ENCODE measurements around the gene EPB41L2.

EPB41L2 gene

DNA sequence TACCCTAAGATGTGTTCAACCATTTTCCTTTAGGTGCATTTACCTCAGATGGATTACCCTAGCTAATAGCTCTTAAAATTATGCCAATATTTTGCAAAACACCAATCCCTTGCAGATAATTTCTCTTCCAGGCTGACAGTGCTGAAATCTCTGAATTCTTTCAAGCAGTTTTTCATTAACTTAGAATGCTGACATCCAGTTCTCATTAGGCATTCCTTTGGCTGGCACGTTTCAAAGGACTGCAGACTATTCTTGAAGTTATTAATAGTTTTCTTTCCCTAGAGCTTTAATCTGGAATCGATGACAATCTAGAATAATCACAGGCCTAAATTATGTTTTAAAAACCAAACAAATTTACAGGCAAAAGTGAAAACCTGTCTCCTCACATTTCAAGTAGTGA, 167.5 kb downstream of the EPB41L2 start:
- H3K27ac ChIP-seq (ENCODE audit: low read length): no peak overlapping the region

DNA sequence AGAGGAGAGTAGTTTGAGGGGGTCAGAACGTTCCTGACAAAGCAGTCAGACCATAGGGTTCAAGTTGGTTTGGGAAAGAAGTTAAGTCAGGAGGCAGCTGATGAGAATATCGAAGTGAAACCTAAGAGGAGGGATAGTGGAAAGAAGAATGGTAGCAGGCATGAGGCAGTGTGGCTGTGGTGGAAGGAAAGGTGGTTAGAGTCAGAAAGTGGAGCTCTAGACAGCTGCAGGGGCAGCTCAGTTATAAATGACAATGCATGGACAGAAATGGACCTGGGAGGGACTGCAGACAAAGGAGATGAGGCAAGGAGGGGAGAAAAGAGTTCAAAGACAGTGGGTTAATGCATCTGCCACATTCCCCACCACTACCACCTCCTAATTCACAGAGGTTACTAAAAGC, 169.3 kb downstream of the EPB41L2 start:
- H3K9me3 ChIP-seq (ENCODE audit: control insufficient read depth, low read depth, low read length): no peaks in the 10 kb centered on the region

More for the DNA sequence above, 167.5 kb downstream of the EPB41L2 start:
- Histone ChIP-seq H3K4me1 (ENCODE audit: control insufficient read depth, low read depth, low read length) (no peaks in the 10 kb centered on the region), H3K9ac (ENCODE audit: low read length) (no peak overlapping the region), H3K27me3 (ENCODE audit: control insufficient read depth, insufficient read depth, low read length) (no peaks in the 10 kb centered on the region), H3K9me3 (ENCODE audit: control insufficient read depth, low read depth, low read length) (no peaks in the 10 kb centered on the region), H3K36me3 (ENCODE audit: control insufficient read depth, low read depth, low read length) (no peaks in the 10 kb centered on the region), H3K4me3 (ENCODE audit: low read length) (no peak overlapping the region)

DNA sequence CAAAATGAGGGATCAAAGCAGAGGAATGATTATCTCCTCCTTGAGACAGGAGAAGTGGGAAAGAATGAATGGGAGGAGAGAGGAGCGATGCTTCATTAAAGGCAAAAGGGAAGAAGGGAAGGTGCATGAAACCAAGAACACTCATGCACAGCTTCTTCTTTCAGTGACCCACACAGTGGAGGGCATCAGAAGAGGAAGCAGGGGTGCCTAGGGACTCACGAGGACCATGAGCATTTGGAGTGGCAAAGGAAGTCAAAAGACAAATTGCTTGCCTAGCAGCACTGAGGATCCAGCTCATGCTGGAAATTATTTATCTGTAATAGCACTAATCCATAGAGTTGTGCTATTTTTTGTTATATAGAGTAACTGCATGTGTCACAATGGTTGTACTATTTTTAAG, 169.8 kb downstream of the EPB41L2 start:
- Histone ChIP-seq H3K4me1 (ENCODE audit: control insufficient read depth, low read depth, low read length) (no peaks in the 10 kb centered on the region), H3K9ac (ENCODE audit: low read length) (no peak overlapping the region), H3K27ac (ENCODE audit: low read length) (no peak overlapping the region), H3K27me3 (ENCODE audit: control insufficient read depth, insufficient read depth, low read length) (no peaks in the 10 kb centered on the region), H3K4me3 (ENCODE audit: low read length) (no peak overlapping the region), H3K9me3 (ENCODE audit: control insufficient read depth, low read depth, low read length) (no peaks in the 10 kb centered on the region), H3K36me3 (ENCODE audit: control insufficient read depth, low read depth, low read length) (peaks cover 5% of the 10 kb centered on the region)

More for the DNA sequence above, 169.3 kb downstream of the EPB41L2 start:
- Histone ChIP-seq H3K9ac (ENCODE audit: low read length) (no peak overlapping the region), H3K36me3 (ENCODE audit: control insufficient read depth, low read depth, low read length) (peaks cover 5% of the 10 kb centered on the region), H3K4me3 (ENCODE audit: low read length) (no peak overlapping the region), H3K27me3 (ENCODE audit: control insufficient read depth, insufficient read depth, low read length) (no peaks in the 10 kb centered on the region), H3K27ac (ENCODE audit: low read length) (no peak overlapping the region), H3K4me1 (ENCODE audit: control insufficient read depth, low read depth, low read length) (no peaks in the 10 kb centered on the region)

DNA sequence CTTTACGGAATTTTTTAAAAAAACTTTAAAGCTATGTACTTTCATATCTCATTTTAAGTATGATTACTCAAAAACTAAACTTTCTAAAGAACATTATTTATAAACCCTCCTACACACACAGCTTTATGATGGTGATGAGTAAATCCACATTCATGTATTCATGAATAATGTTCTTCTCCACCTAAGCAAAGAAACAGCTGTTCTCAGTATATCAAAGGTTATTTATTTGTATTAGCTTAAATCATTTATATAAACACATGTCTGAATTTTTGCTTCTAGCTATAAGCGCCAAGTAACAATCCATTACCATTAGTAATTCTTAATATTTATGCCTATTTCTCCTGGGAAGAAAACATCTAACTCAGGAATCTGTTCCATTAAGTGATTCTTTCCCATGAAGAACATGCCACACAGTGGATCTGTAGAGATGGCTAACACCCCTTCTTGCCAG, 172.5 kb downstream of the EPB41L2 start:
- H3K9me3 ChIP-seq (ENCODE audit: control insufficient read depth, low read depth, low read length): no peaks in the 10 kb centered on the region
- H3K27me3 ChIP-seq (ENCODE audit: control insufficient read depth, insufficient read depth, low read length): no peaks in the 10 kb centered on the region
- H3K27ac ChIP-seq (ENCODE audit: low read length): no peak overlapping the region
- H3K4me1 ChIP-seq (ENCODE audit: control insufficient read depth, low read depth, low read length): no peaks in the 10 kb centered on the region
- peaks cover 5% of the 10 kb centered on the region for H3K36me3 ChIP-seq (ENCODE audit: control insufficient read depth, low read depth, low read length)
- no peak overlapping the region for H3K9ac ChIP-seq (ENCODE audit: low read length)
- no peak overlapping the region for H3K4me3 ChIP-seq (ENCODE audit: low read length)

DNA sequence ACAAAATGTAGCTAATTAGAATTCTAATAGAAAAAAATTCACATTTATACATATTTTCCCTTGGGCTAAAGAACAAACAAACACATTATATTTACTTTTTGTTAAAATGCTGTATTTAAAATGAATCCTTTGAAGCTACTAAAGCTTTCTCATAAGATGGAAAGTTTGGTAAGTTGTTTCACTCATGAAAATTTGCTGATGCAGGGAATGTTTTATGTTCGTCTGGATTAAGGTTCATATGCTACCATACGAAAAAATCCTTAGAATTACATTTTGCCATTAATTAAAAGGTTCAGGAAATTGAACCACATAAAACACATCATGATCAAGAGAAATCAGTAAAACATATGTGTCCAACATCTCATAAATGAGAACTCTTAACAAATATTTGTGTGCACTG, 173.6 kb downstream of the EPB41L2 start:
- H3K27me3 ChIP-seq (ENCODE audit: control insufficient read depth, insufficient read depth, low read length): no peaks in the 10 kb centered on the region
- H3K9ac ChIP-seq (ENCODE audit: low read length): no peak overlapping the region
- H3K36me3 ChIP-seq (ENCODE audit: control insufficient read depth, low read depth, low read length): peaks cover 5% of the 10 kb centered on the region

DNA sequence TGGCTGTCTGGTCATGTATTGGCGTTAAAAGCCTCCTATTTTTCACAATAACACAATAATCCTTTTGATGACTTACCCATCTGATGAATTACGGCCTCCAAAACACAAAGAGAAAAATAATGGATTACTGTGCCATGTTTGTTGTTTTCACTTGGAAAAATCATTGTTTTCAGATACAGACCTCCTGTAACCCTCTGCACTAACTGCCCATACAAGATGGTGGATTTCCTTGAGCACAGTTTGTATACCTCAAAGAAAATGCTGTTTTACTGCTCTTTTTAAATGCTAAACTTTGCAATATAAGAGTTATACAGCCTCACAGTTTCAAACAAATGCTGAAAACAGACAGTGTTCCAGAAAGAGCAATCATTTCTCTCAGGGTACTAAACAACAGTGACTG, 174.8 kb downstream of the EPB41L2 start:
- Histone ChIP-seq H3K27ac (ENCODE audit: low read length) (no peak overlapping the region), H3K4me1 (ENCODE audit: control insufficient read depth, low read depth, low read length) (no peaks in the 10 kb centered on the region), H3K9ac (ENCODE audit: low read length) (no peak overlapping the region), H3K9me3 (ENCODE audit: control insufficient read depth, low read depth, low read length) (no peaks in the 10 kb centered on the region), H3K4me3 (ENCODE audit: low read length) (no peak overlapping the region), H3K36me3 (ENCODE audit: control insufficient read depth, low read depth, low read length) (peaks cover 5% of the 10 kb centered on the region), H3K27me3 (ENCODE audit: control insufficient read depth, insufficient read depth, low read length) (no peaks in the 10 kb centered on the region)

More for the DNA sequence above, 173.6 kb downstream of the EPB41L2 start:
- H3K4me3 ChIP-seq (ENCODE audit: low read length): no peak overlapping the region
- H3K27ac ChIP-seq (ENCODE audit: low read length): no peak overlapping the region
- H3K4me1 ChIP-seq (ENCODE audit: control insufficient read depth, low read depth, low read length): no peaks in the 10 kb centered on the region
- no peaks in the 10 kb centered on the region for H3K9me3 ChIP-seq (ENCODE audit: control insufficient read depth, low read depth, low read length)

DNA sequence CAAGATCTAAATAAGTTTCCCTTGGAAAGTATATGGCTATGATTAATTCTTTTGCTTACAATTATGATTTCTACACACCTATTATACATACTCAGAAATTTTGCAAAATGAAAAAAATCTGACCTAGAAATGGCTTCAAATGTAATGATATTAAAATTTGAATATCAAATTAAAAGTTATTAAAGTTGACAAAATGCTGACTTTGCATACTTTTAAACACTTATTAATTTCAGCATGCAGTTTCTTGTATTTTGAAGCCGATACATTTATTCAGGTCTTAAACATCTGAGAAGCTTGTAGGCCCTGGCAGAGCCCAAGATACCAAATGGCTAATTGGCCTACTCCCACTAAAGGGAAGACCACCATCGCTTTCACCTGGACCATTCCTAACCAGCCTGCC, 176.1 kb downstream of the EPB41L2 start:
- Histone ChIP-seq H3K27ac (ENCODE audit: low read length) (no peak overlapping the region), H3K36me3 (ENCODE audit: control insufficient read depth, low read depth, low read length) (peaks cover 5% of the 10 kb centered on the region), H3K9ac (ENCODE audit: low read length) (no peak overlapping the region), H3K4me3 (ENCODE audit: low read length) (no peak overlapping the region), H3K27me3 (ENCODE audit: control insufficient read depth, insufficient read depth, low read length) (no peaks in the 10 kb centered on the region), H3K4me1 (ENCODE audit: control insufficient read depth, low read depth, low read length) (no peaks in the 10 kb centered on the region), H3K9me3 (ENCODE audit: control insufficient read depth, low read depth, low read length) (no peaks in the 10 kb centered on the region)

DNA sequence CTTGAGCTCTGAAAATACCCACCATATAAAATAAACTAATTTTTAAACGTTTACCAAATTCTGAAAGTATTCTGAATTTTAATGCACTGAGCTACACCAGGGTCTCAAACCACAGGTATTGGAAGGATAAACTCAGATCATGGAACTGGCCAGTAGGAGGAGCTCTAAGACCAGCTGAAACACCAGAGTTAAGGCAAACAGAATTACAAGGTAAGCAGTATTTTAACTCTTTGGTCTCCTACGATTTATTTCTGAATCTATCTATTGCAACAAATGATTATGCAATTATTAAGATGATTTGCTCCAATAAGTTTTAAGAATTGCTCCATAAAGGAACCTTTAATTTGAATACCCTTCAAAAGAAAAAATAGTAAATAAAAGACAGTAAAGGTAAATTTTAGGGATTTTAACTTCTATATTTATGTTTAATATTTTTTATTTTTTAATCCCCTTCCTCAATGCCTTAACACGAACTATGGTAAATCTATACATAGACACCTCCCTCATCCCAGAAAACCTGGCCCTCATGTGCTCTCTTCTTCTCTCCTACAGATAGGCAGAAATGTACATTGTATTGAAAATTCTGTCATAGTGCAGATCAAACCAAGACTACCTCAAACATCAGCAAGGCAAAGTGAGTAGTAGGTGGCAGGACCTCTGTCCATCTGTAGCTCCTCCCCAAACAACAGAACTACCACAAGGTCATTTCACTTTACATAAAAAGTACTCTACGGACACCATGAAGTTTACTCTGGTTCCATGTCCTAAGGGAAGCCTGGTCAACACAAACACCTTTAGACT, 177.5 kb downstream of the EPB41L2 start:
- Histone ChIP-seq H3K36me3 (ENCODE audit: control insufficient read depth, low read depth, low read length) (peaks cover 5% of the 10 kb centered on the region), H3K9ac (ENCODE audit: low read length) (no peak overlapping the region)

DNA sequence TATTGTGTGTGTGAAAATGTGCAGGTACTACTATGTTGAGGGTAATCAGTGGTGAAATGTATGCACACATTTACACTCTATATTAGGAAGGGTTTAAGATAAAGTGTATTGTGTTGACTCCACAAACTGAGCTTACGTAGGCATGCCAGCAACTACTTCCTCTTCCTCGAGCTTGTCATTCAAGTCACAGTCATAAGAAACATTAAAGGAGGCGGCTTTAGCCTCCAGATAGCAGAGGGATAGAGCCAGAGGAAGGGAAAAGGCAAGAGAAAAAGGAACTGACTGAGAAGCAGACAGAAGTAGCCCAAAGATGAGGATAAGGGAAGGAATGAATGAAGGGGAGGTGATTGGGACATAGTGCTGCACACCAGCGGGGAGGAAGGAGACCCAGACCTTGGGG, 180.7 kb downstream of the EPB41L2 start:
- Histone ChIP-seq H3K4me1 (ENCODE audit: control insufficient read depth, low read depth, low read length) (no peaks in the 10 kb centered on the region), H3K4me3 (ENCODE audit: low read length) (no peak overlapping the region), H3K9me3 (ENCODE audit: control insufficient read depth, low read depth, low read length) (no peaks in the 10 kb centered on the region), H3K27me3 (ENCODE audit: control insufficient read depth, insufficient read depth, low read length) (no peaks in the 10 kb centered on the region), H3K9ac (ENCODE audit: low read length) (no peak overlapping the region), H3K36me3 (ENCODE audit: control insufficient read depth, low read depth, low read length) (no peaks in the 10 kb centered on the region), H3K27ac (ENCODE audit: low read length) (no peak overlapping the region)

More for the DNA sequence above, 177.5 kb downstream of the EPB41L2 start:
- H3K27me3 ChIP-seq (ENCODE audit: control insufficient read depth, insufficient read depth, low read length): no peaks in the 10 kb centered on the region
- no peak overlapping the region for H3K4me3 ChIP-seq (ENCODE audit: low read length)
- no peaks in the 10 kb centered on the region for H3K9me3 ChIP-seq (ENCODE audit: control insufficient read depth, low read depth, low read length)
- no peak overlapping the region for H3K27ac ChIP-seq (ENCODE audit: low read length)
- no peaks in the 10 kb centered on the region for H3K4me1 ChIP-seq (ENCODE audit: control insufficient read depth, low read depth, low read length)

DNA sequence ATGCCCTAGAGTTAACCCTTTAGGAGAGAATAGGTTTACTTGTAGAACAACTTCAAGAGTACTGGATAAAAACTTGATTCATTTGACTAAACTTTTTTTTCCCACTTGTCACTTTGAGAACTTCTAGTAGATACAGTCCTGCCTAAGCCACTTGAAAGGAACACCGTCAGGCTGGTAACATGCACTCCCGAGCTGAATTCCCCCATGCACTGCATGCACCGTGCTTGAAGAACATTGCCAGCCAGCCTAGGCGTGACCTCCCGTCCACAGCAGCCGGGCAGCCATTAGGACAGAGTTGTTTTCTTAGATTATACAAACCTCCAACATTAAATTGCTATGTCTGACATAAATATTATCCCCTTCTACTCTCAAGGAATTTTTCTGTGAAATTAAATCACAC, 183.2 kb downstream of the EPB41L2 start:
- Histone ChIP-seq H3K9me3 (ENCODE audit: control insufficient read depth, low read depth, low read length) (no peaks in the 10 kb centered on the region), H3K27ac (ENCODE audit: low read length) (no peak overlapping the region), H3K9ac (ENCODE audit: low read length) (no peak overlapping the region), H3K36me3 (ENCODE audit: control insufficient read depth, low read depth, low read length) (no peaks in the 10 kb centered on the region), H3K27me3 (ENCODE audit: control insufficient read depth, insufficient read depth, low read length) (no peaks in the 10 kb centered on the region), H3K4me3 (ENCODE audit: low read length) (no peak overlapping the region), H3K4me1 (ENCODE audit: control insufficient read depth, low read depth, low read length) (no peaks in the 10 kb centered on the region)

DNA sequence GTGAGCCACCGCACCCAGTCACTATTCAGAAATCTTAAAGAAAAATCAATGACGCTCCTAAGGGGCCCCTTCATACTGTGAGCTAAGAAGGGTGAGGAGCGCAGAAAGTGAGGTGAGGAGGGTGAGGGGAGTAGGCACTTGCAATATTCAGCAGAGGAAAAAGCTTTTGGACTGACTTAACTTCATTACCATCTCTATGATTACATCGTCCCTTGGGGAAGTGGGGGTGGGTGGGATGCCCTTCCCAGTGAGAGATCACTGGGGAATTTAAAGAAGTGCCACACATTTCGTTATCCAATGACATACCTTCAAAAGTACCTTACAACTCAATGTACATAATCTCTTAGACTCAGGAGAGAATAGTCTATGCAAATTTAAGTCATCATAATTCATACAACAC, 189.3 kb downstream of the EPB41L2 start:
- peaks cover 9% of the 10 kb centered on the region for H3K4me1 ChIP-seq (ENCODE audit: control insufficient read depth, low read depth, low read length)

More for the DNA sequence above, 189.3 kb downstream of the EPB41L2 start:
- Histone ChIP-seq H3K36me3 (ENCODE audit: control insufficient read depth, low read depth, low read length) (no peaks in the 10 kb centered on the region), H3K27ac (ENCODE audit: low read length) (no peak overlapping the region), H3K27me3 (ENCODE audit: control insufficient read depth, insufficient read depth, low read length) (no peaks in the 10 kb centered on the region), H3K9me3 (ENCODE audit: control insufficient read depth, low read depth, low read length) (no peaks in the 10 kb centered on the region), H3K9ac (ENCODE audit: low read length) (no peak overlapping the region), H3K4me3 (ENCODE audit: low read length) (no peak overlapping the region)
